WI38 (cell line): ENCODE data around the gene CRISP2.

ENCODE experiments used
- H3K4me3 ChIP-seq: 2 replicates; pipeline ENCODE4 v1.5.1; 2011; ENCODE audit warnings: low read depth, mild to moderate bottlenecking, control low read depth, low read length
- CTCF ChIP-seq: IDR thresholded peaks from 2 replicates; pipeline ENCODE4 v1.5.1; 2012; ENCODE audit warnings: low read depth, mild to moderate bottlenecking, control low read depth, low read length

CRISP2 gene

GRCh38 chr6:49662231-49662891 is 51.0 kb downstream of the CRISP2 start:
- H3K4me3 ChIP-seq: no peak overlapping the region
- no peak for TF ChIP-seq CTCF

- TF ChIP-seq CTCF: no peak
- no peak overlapping the region for H3K4me3 ChIP-seq
Observed at GRCh38 chr6:49653942-49654341, 59.4 kb downstream of the CRISP2 start.

GRCh38 chr6:49653438-49653837 is 59.9 kb downstream of the CRISP2 start:
- no peak overlapping the region for H3K4me3 ChIP-seq
- TF ChIP-seq CTCF: no peak

GRCh38 chr6:49651239-49651638 is 62.1 kb downstream of the CRISP2 start:
- no peak for TF ChIP-seq CTCF
- H3K4me3 ChIP-seq: no peak overlapping the region

GRCh38 chr6:49649988-49650387 is 63.4 kb downstream of the CRISP2 start:
- H3K4me3 ChIP-seq: no peak overlapping the region
- no peak for TF ChIP-seq CTCF

GRCh38 chr6:49648036-49648435 is 65.3 kb downstream of the CRISP2 start:
- no peak for TF ChIP-seq CTCF
- no peak overlapping the region for H3K4me3 ChIP-seq

GRCh38 chr6:49647476-49647875 is 65.9 kb downstream of the CRISP2 start:
- no peak overlapping the region for H3K4me3 ChIP-seq
- TF ChIP-seq CTCF: no peak
